C4-2B (cell line): ENCODE data around the gene SEC14L2.

Experiments used
- H3K27ac ChIP-seq: fragments of 450-650 bp; 2 replicates; pipeline ENCODE4 v1.5.1; 2017
- CTCF ChIP-seq: fragments of 450-650 bp; conservative IDR thresholded peaks from 2 replicates; pipeline ENCODE4 v1.5.1; 2017; ENCODE audit warnings: mild to moderate bottlenecking
- ZFX ChIP-seq: fragments of 450-650 bp; IDR thresholded peaks from 2 replicates; pipeline ENCODE4 v1.6.1; 2017

SEC14L2 gene

GRCh38 chr22:30356449-30357235 lies 40.2 kb upstream of the SEC14L2 start, which contains the start of the genes CCDC157 and SF3A1:
Gene CCDC157, plus strand, starts transcription at chr22:30357007. Its CDS starts 8,994 bp downstream, at chr22:30366001.
Gene SF3A1, minus strand, starts transcription at chr22:30356894. Its CDS starts 102 bp downstream, at chr22:30356792.
- H3K27ac ChIP-seq: peak within 1 kb of the TSS; percentile 91
- no peak for TF ChIP-seq CTCF
- peak; percentile 95; the same call in 1 of the 2 replicates for TF ChIP-seq ZFX

- H3K27ac ChIP-seq: peak overlapping the region; percentile 91
- TF ChIP-seq CTCF: no peak
- TF ChIP-seq ZFX: no peak
These were observed 39.6 kb upstream of the SEC14L2 start for GRCh38 chr22:30357236-30357570.

- TF ChIP-seq ZFX (no peak), CTCF (no peak)
- peak overlapping the region; percentile 91; the same call in 1 of the 2 replicates for H3K27ac ChIP-seq
These were observed 39.1 kb upstream of the SEC14L2 start for GRCh38 chr22:30357650-30358215.

GRCh38 chr22:30358541-30358940 lies 38.3 kb upstream of the SEC14L2 start:
- no peak for TF ChIP-seq CTCF
- TF ChIP-seq ZFX: no peak
- H3K27ac ChIP-seq: no peak overlapping the region

GRCh38 chr22:30361916-30362650 lies 34.7 kb upstream of the SEC14L2 start:
- H3K27ac ChIP-seq: no peak overlapping the region
- TF ChIP-seq ZFX: no peak
- no peak for TF ChIP-seq CTCF

- TF ChIP-seq ZFX (no peak), CTCF (no peak)
- H3K27ac ChIP-seq: no peak overlapping the region
These were observed 34.1 kb upstream of the SEC14L2 start for GRCh38 chr22:30362651-30363281.
